ENCODE measurements around the gene MPRIP. TPM values are rescaled to one million over a fixed set of nuclear protein-coding genes. Genes with fewer than 3 reads are reported as not detected.
A peak's percentile ranks its signal among the peaks of the same experiment; 100 is the strongest.

MPRIP gene
- polyA plus RNA-seq, 1 of the 3 experiments (the other 2 are of a cell fraction) = 64.4 TPM

GRCh38 chr17:17120701-17121100 lies 78.4 kb downstream of the MPRIP start:
- H3K4me3 ChIP-seq (ENCODE audit: low read depth in 2 of 2, low read length in 1 of 2) = no peak overlapping the region
- ChIA-PET POLR2A (interaction anchor here (1.0 kb wide), 1 partner anchor 13 kb away, joined by 3 read pairs; no protein-coding TSS in a partner anchor), CTCF (interaction anchor here (0.6 to 1.4 kb wide), 4 partner anchors 17 to 120 kb away, joined by 3 to 5 read pairs (median 4); no protein-coding TSS in a partner anchor)
- H3K9me3 ChIP-seq = no peaks in the 10 kb centered on the region
- H3K4me1 ChIP-seq (ENCODE audit: control insufficient read depth in 1 of 2, insufficient read depth in 2 of 2, low read depth in 1 of 2, low read length in 1 of 2) = peaks cover 0 to 29% of the 10 kb centered on the region in 2 experiments; a peak in 1 of 4 replicates
- H3K79me2 ChIP-seq (ENCODE audit: insufficient read depth) = peaks cover 100% of the 10 kb centered on the region
- H2AFZ ChIP-seq (ENCODE audit: low read depth) = no peak overlapping the region
- H3K27ac ChIP-seq (ENCODE audit: low read depth in 2 of 2, low read length in 1 of 2) = peak overlapping the region in 1 of 2 experiments; percentile 31; a peak in 1 of 4 replicates
- H3K36me3 ChIP-seq (replicated peaks in 1 of 2; ENCODE audit: control insufficient read depth in 1 of 2, insufficient read depth in 2 of 2, low read length in 1 of 2) = no peaks in the 10 kb centered on the region
- H3K27me3 ChIP-seq (ENCODE audit: insufficient read depth) = no peaks in the 10 kb centered on the region
- no peak for TF ChIP-seq TAF1 (IDR thresholded peaks at IDR 0.05; ENCODE audit: borderline replicate concordance, low read depth, low read length)
- H3K9ac ChIP-seq = no peak overlapping the region
- DNase-seq = peak; percentile 57
- peaks cover 95% of the 10 kb centered on the region for H4K20me1 ChIP-seq (ENCODE audit: insufficient read depth)
- H3F3A ChIP-seq (replicated peaks; ENCODE audit: insufficient read depth) = peaks cover 8% of the 10 kb centered on the region
- no peak overlapping the region for H3K4me2 ChIP-seq
- no peaks in the 10 kb centered on the region for H3K9me2 ChIP-seq
- 92% methylated on average over 3 of the region's 3 CpGs for WGBS (ENCODE audit: low lambda C conversion rate)

GRCh38 chr17:17121162-17121561 lies 78.9 kb downstream of the MPRIP start:
- ChIA-PET CTCF (interaction anchor here (0.6 to 1.4 kb wide), 4 partner anchors 18 to 120 kb away, joined by 3 to 5 read pairs (median 4); no protein-coding TSS in a partner anchor), POLR2A (interaction anchor here (1.0 kb wide), 1 partner anchor 13 kb away, joined by 3 read pairs; no protein-coding TSS in a partner anchor)
- no peaks in the 10 kb centered on the region for H3K27me3 ChIP-seq (ENCODE audit: insufficient read depth)
- no peaks in the 10 kb centered on the region for H3K9me3 ChIP-seq
- peaks cover 0 to 32% of the 10 kb centered on the region in 2 experiments; a peak in 1 of 4 replicates for H3K4me1 ChIP-seq (ENCODE audit: control insufficient read depth in 1 of 2, insufficient read depth in 2 of 2, low read depth in 1 of 2, low read length in 1 of 2)
- no peak for DNase-seq
- no peak overlapping the region for H3K27ac ChIP-seq (ENCODE audit: low read depth in 2 of 2, low read length in 1 of 2)
- no peak overlapping the region for H3K4me3 ChIP-seq (ENCODE audit: low read depth in 2 of 2, low read length in 1 of 2)
- H3F3A ChIP-seq (replicated peaks; ENCODE audit: insufficient read depth) = peaks cover 8% of the 10 kb centered on the region
- no peak overlapping the region for H3K9ac ChIP-seq
- H3K79me2 ChIP-seq (ENCODE audit: insufficient read depth) = peaks cover 100% of the 10 kb centered on the region
- 77% methylated on average over 8 of the region's 8 CpGs for WGBS (ENCODE audit: low lambda C conversion rate)
- H3K36me3 ChIP-seq (replicated peaks in 1 of 2; ENCODE audit: control insufficient read depth in 1 of 2, insufficient read depth in 2 of 2, low read length in 1 of 2) = no peaks in the 10 kb centered on the region
- TF ChIP-seq IRF3 (IDR thresholded peaks at IDR 0.05; ENCODE audit: low read depth, low read length) (no peak), TEAD4 (IDR thresholded peaks at IDR 0.05; ENCODE audit: borderline replicate concordance, insufficient read depth) (no peak), RCOR1 (IDR thresholded peaks at IDR 0.05; ENCODE audit: low read length) (no peak), FOSL2 (IDR thresholded peaks at IDR 0.05; ENCODE audit: borderline replicate concordance, low read depth) (no peak), GATA2 (CRISPR knock-in tag; IDR thresholded peaks at IDR 0.05) (no peak), EP300 (IDR thresholded peaks at IDR 0.05; ENCODE audit: borderline replicate concordance in 1 of 2, low read depth in 1 of 2, low read length in 1 of 2) (no peak), POLR2AphosphoS5 (IDR thresholded peaks at IDR 0.05; ENCODE audit: low read depth, low read length) (no peak), TAF1 (IDR thresholded peaks at IDR 0.05; ENCODE audit: borderline replicate concordance, low read depth, low read length) (no peak), ZBTB33 (IDR thresholded peaks at IDR 0.05; ENCODE audit: borderline replicate concordance, low read depth) (no peak), MAX (IDR thresholded peaks at IDR 0.05; ENCODE audit: low read depth) (no peak)
- TF ChIP-seq, protein P1, sequence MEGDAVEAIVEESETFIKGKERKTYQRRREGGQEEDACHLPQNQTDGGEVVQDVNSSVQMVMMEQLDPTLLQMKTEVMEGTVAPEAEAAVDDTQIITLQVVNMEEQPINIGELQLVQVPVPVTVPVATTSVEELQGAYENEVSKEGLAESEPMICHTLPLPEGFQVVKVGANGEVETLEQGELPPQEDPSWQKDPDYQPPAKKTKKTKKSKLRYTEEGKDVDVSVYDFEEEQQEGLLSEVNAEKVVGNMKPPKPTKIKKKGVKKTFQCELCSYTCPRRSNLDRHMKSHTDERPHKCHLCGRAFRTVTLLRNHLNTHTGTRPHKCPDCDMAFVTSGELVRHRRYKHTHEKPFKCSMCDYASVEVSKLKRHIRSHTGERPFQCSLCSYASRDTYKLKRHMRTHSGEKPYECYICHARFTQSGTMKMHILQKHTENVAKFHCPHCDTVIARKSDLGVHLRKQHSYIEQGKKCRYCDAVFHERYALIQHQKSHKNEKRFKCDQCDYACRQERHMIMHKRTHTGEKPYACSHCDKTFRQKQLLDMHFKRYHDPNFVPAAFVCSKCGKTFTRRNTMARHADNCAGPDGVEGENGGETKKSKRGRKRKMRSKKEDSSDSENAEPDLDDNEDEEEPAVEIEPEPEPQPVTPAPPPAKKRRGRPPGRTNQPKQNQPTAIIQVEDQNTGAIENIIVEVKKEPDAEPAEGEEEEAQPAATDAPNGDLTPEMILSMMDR (IDR thresholded peaks at IDR 0.05) = no peak
- H3K9me2 ChIP-seq = no peaks in the 10 kb centered on the region
- H3K4me2 ChIP-seq = no peak overlapping the region
- no peak overlapping the region for H2AFZ ChIP-seq (ENCODE audit: low read depth)
- peaks cover 96% of the 10 kb centered on the region for H4K20me1 ChIP-seq (ENCODE audit: insufficient read depth)
